Stimulated activated CD8-positive, alpha-beta memory T cell treated with anti-CD3 and anti-CD28 coated beads, Interleukin-2, amount 100 ng/mL, for 1 hour (primary cell): ENCODE measurements around the gene GH1.
A peak's percentile ranks its signal among the peaks of the same experiment; 100 is the strongest.
"Not testable (repeated sequence)": the region's sequence is repeated elsewhere in the genome, so short reads cannot be mapped to it uniquely, and the experiment has no call there.

Source experiments
- DNase-seq, 2 donors: peaks; one replicate each; pipeline ENCODE4 v3.0.0-alpha.2; 2020; ENCODE audit warnings: low read depth in 2 of 2

GH1 gene

GRCh38 chr17:63896524-63897354 lies 21.9 kb downstream of the GH1 start, which contains the start of gene CSH1:
CSH1 (minus strand) TSS chr17:63896574; CDS start chr17:63896511, 63 bp downstream.
- not testable (repeated sequence) for DNase-seq

- DNase-seq = not testable (repeated sequence)
Observed at GRCh38 chr17:63894821-63895220, 23.8 kb downstream of the GH1 start.

- DNase-seq = not testable (repeated sequence)
Observed at GRCh38 chr17:63894021-63894420, 24.6 kb downstream of the GH1 start.

GRCh38 chr17:63892316-63893037 lies 26.2 kb downstream of the GH1 start:
- not testable (repeated sequence) for DNase-seq

- not testable (repeated sequence) for DNase-seq
Observed at GRCh38 chr17:63889026-63889848, 29.4 kb downstream of the GH1 start.

DNA sequence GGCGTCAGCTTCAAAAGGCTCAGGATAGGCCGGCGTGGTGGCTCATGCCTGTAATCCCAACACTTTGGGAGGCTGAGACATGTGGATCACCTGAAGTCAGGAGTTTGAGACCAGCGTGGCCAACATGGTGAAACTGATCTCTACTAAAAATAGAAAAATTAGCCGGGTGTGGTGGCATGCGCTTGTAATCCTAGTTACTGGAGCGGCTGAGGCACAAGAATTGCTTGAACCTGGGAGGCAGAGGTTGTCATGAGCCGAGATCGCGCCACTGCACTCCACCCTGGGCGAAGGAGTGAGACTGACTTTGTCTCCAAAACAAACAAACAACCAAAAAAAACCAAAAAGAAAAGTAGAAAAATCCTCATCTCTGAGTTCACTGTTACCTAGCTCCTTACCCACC lies 33.5 kb downstream of the GH1 start:
- DNase-seq = not testable (repeated sequence)

GRCh38 chr17:63882626-63883126 lies 36.0 kb downstream of the GH1 start:
- not testable (repeated sequence) for DNase-seq

DNA sequence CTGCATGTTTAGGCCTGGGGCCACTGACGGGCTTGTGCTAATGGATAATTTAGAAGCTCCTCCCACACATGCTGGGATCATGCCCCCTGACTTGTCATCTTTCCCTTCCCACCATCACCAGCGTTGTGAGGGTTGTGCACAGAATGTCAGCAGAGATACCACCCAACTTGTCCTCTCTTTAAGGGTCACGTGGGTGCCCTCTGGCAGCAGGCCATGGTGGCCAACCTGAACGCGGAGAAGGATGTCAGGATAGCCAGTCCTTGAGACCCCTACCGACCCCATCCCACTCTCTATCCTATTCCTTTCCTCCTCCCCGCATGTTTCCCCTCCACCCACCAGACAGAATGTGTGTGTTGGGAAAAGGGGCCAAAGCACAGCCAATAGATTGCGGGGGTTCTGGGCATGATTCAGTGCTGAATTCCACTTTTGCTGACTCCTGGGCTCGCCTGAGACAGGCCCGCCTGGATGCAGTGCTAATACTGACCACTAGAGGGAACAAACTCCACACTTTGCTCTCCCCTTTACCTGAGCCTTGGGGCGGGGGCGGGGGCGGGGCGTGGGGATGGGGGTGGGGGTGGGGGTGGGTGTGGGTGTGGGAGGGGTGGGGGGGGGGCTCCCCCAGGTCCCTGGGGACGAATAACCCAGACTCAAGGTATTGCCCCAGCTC lies 36.6 kb downstream of the GH1 start, which contains the start of gene GH2:
Gene GH2, minus strand, starts transcription at position 10 of the 667 bp plus-strand sequence. CDS start 143 bp downstream, outside the sequence.
- peak; percentile 16 to 17 for DNase-seq

- not testable (repeated sequence) for DNase-seq
Observed at GRCh38 chr17:63881337-63881736, 37.3 kb downstream of the GH1 start.

DNA sequence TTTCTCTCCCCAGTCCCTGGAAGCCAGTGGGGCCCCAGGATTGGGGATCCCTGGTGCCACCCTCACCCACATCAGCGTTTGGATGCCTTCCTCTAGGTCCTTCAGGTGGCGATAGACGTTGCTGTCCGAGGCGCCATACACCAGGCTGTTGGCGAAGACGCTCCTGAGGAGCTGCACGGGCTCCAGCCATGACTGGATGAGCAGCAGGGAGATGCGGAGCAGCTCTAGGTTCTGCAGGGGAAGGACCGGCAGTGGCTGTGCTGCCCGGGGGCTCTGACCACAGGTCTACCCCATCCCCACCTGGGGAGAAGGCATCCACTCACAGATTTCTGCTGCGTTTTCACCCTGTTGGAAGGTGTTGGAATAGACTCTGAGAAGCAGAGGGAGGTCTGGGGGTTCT lies 37.9 kb downstream of the GH1 start:
- no peak for DNase-seq

GRCh38 chr17:63878413-63878812 lies 40.2 kb downstream of the GH1 start:
- DNase-seq = not testable (repeated sequence)

DNA sequence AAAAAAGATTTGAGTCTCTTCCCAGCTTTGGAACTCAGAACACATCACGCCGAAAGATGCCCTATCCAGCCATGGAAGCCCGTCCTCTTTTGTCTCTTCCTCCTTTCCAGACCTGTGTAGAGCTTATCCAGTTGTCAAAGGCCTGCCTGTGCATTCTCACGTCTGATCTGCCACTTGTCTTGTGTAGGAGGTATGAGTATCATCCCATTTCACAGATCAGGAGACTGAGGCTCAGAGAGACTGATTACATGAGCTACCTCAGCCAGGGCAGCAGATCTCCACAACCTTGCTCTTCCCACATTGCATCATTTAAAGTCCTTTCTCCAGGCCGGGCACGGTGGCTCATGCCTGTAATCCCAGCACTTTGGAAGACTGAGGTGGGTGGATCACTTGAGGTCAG lies 43.9 kb downstream of the GH1 start:
- DNase-seq = not testable (repeated sequence)

DNA sequence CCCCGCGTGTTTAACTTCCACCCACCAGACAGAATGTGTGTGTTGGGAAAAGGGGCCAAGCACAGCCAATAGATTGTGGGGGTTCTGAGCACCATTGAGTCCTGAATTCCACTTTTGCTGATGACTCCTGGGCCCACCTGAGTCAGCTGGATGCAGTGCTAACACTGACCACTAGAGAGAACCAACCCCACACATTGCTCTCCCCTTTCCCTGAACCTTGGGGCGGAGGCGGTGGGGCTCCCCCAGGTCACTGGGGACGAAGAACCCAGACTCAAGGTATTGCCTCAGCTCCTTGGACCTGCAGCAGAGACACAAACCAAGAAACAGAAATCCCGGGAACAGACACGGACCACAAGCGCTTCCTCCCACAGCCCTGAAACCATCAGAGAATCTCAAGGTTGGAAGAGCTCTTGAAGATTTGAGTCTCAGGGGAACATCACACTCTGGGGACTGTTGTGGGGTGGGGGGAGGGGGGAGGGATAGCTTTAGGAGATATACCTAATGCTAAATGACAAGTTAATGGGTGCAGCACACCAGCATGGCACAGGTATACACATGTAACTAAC lies 44.5 kb downstream of the GH1 start:
- not testable (repeated sequence) for DNase-seq

GRCh38 chr17:63873577-63873976 lies 45.1 kb downstream of the GH1 start, which contains the start of gene CSH2:
CSH2 (minus strand) TSS chr17:63873677; CDS start chr17:63873614, 63 bp downstream.
- not testable (repeated sequence) for DNase-seq

- not testable (repeated sequence) for DNase-seq
Observed at GRCh38 chr17:63871646-63872365, 46.8 kb downstream of the GH1 start.

GRCh38 chr17:63870292-63870665 lies 48.4 kb downstream of the GH1 start:
- DNase-seq = not testable (repeated sequence)

GRCh38 chr17:63869491-63870291 lies 48.9 kb downstream of the GH1 start:
- not testable (repeated sequence) for DNase-seq
